K562 (cell line): Measurements from ENCODE around the gene SCTR. TPM values are rescaled to one million over a fixed set of nuclear protein-coding genes. Genes with fewer than 3 reads are reported as not detected.

Source experiments
- ATAC-seq: fragments of 200-7000 bp; cut with Tn5 transposase; 3 replicates; pipeline ENCODE4 v1.9.1; 2020; ENCODE audit warnings: moderate library complexity
- BruUV-seq: library from RNA; stranded (reverse); fragments of 400-500 nt; replicated peaks from 2 replicates; lab custom pipeline; 2021; lab: Mats Ljungman, UMichigan
- CTCF ChIA-PET: fragments of 300-600 bp; formaldehyde crosslinking; extraction: SDS; loops from one replicate; lab custom pipeline; 2021; ENCODE audit warnings: low intra/inter-chr PET ratio; lab: Yijun Ruan, JAX
- POLR2A ChIA-PET: fragments of 300-600, 350-650 bp; sonication (Branson Sonifier 250); formaldehyde crosslinking; extraction: SDS; loops from one replicate; lab custom pipeline; 2021; ENCODE audit warnings: antibody characterized with exemption, inconsistent platforms; lab: Yijun Ruan, JAX
- DNase-seq, 4 experiments: peaks; one replicate each; pipeline versions ENCODE4 v3.0.0 to v3.0.0-alpha.2; 2011 to 2018; ENCODE audit warnings: low spot score in 3 of 4, mixed read lengths in 3 of 4; ENCODE audit errors: extremely low read depth in 1 of 4
- FAIRE-seq: peaks from 2 replicates; lab custom pipeline; 2011; peaks lifted over from hg19 to GRCh38; lab: Jason Lieb, UNC
- H2AFZ ChIP-seq: 2 replicates; pipeline ENCODE4 v1.6.0; 2011; ENCODE audit warnings: low read depth, low read length, control low read depth, inconsistent platforms
- H3K27ac ChIP-seq: fragments of 200-600 bp; 3 replicates; pipeline ENCODE4 v1.8.0; 2011; ENCODE audit warnings: low read depth, mild to moderate bottlenecking, control low read depth, inconsistent platforms, low read length, moderate library complexity, mixed read lengths; ENCODE audit errors: extremely low read depth
- H3K27me3 ChIP-seq, 2 experiments: fragments of 300-600 bp in 1 of 2; 2 replicates in 1 of 2; 3 replicates in 1 of 2; pipeline versions ENCODE4 v1.6.0 to v1.8.0; 2011; ENCODE audit warnings: inconsistent platforms in 2 of 2, low read length in 2 of 2, mild to moderate bottlenecking in 1 of 2, mixed read lengths in 1 of 2, moderate library complexity in 1 of 2; ENCODE audit not compliant: control insufficient read depth in 2 of 2, insufficient read depth in 2 of 2
- H3K36me3 ChIP-seq: fragments of 300-600 bp; 3 replicates; pipeline ENCODE4 v1.8.0; 2011; ENCODE audit warnings: mild to moderate bottlenecking, low read length, inconsistent platforms; ENCODE audit not compliant: control insufficient read depth, insufficient read depth
- H3K4me1 ChIP-seq, 2 experiments: fragments of 200-600 bp in 1 of 2; replicated peaks in 1 of 2; 2 replicates in 1 of 2; 3 replicates in 1 of 2; pipeline versions ENCODE4 v1.5.1 to v1.8.0; 2011; ENCODE audit warnings: inconsistent platforms in 2 of 2, low read length in 2 of 2, mild to moderate bottlenecking in 1 of 2, mixed read lengths in 1 of 2, moderate library complexity in 1 of 2; ENCODE audit not compliant: control insufficient read depth in 2 of 2, insufficient read depth in 2 of 2
- H3K4me2 ChIP-seq: 2 replicates; pipeline ENCODE4 v1.6.1; 2011; ENCODE audit warnings: low read length, control low read depth, inconsistent platforms, mixed read lengths; ENCODE audit not compliant: insufficient read depth
- H3K4me3 ChIP-seq: fragments of 200-600 bp; sonication (generic), shearing (Covaris generic); 2 replicates; pipeline ENCODE4 v1.5.1; 2016; ENCODE audit warnings: control low read depth, inconsistent platforms
- H3K79me2 ChIP-seq: fragments of 200-600 bp; 3 replicates; pipeline ENCODE4 v1.8.0; 2011; ENCODE audit warnings: low read length, inconsistent platforms; ENCODE audit not compliant: control insufficient read depth, insufficient read depth
- H3K9ac ChIP-seq, 2 experiments: 2 replicates each; pipeline versions ENCODE4 v1.6.0 to v1.6.1; 2011; ENCODE audit warnings: low read depth in 2 of 2, low read length in 2 of 2, control low read depth in 1 of 2, inconsistent platforms in 1 of 2, mild to moderate bottlenecking in 1 of 2, mixed read lengths in 1 of 2; ENCODE audit not compliant: insufficient read depth in 1 of 2
- H3K9me1 ChIP-seq: one replicate; pipeline ENCODE4 v1.6.0; 2011; ENCODE audit warnings: inconsistent platforms, mild to moderate bottlenecking, low read length, moderate library complexity; ENCODE audit not compliant: control insufficient read depth, insufficient read depth
- H3K9me3 ChIP-seq: replicated peaks from 2 replicates; pipeline ENCODE4 v1.5.1; 2011; ENCODE audit warnings: low read depth, low read length, inconsistent platforms; ENCODE audit not compliant: control insufficient read depth, insufficient read depth
- H4K20me1 ChIP-seq: replicated peaks from 2 replicates; pipeline ENCODE4 v1.6.1; 2011; ENCODE audit warnings: low read length, inconsistent platforms, mixed read lengths; ENCODE audit not compliant: control insufficient read depth, insufficient read depth
- HMG20A ChIP-seq: fragments of 450-650 bp; formaldehyde crosslinking; conservative IDR thresholded peaks from 2 replicates; pipeline ENCODE4 v1.4.0; 2020; ENCODE audit warnings: mild to moderate bottlenecking, mixed read lengths
- MEF2D ChIP-seq: conservative IDR thresholded peaks from 2 replicates; pipeline ENCODE4 v1.6.1; 2016; ENCODE audit warnings: low read depth, missing genetic modification characterization, missing compliant biosample characterization
- STAT5B ChIP-seq: fragments of 250-450 bp; sonication (Bioruptor Pico); IDR thresholded peaks from 2 replicates; pipeline ENCODE4 v1.8.0; 2021; ENCODE audit warnings: mild to moderate bottlenecking, inconsistent platforms
- ZFP36 ChIP-seq: fragments of 150-350 bp; IDR thresholded peaks from 2 replicates; pipeline ENCODE4 v1.6.1; 2018; ENCODE audit warnings: low read length, low read depth; ENCODE audit not compliant: partially characterized antibody
- ZNF165 ChIP-seq: fragments of 250-450 bp; sonication (Bioruptor Pico); IDR thresholded peaks from 2 replicates; pipeline ENCODE4 v1.4.0; 2020; ENCODE audit warnings: borderline replicate concordance
- ZNF79 ChIP-seq: fragments of 250-450 bp; sonication (Bioruptor Pico); IDR thresholded peaks from 2 replicates; pipeline ENCODE4 v1.4.0; 2020; ENCODE audit warnings: low read depth, mild to moderate bottlenecking, moderate library complexity
- WGBS: fragments of 100-300 bp; shearing (Covaris generic); methylation state at CpG from one replicate; pipeline ENCODE4 v1.1.6; 2016; ENCODE audit warnings: low coverage, mixed read lengths; ENCODE audit not compliant: insufficient coverage; ENCODE audit errors: missing lambda C conversion rate; 5-methylcytosine and 5-hydroxymethylcytosine counted together
- in situ Hi-C: fragments of 300-500 bp; cut with MboI; formaldehyde crosslinking; loops from 4 replicates; pipeline ENCODE4 v1.15.0; 2018; ENCODE audit warnings: inconsistent platforms, mixed read lengths
- intact Hi-C: fragments of 100-400 bp; cut with micrococcal nuclease; formaldehyde crosslinking; loops from 2 replicates; pipeline ENCODE4 v1.14.2; 2022
- polyA plus RNA-seq, 8 experiments: library from polyadenylated mRNA; depleted of rRNA in 4 of 8; stranded (reverse) in 5 of 8; unstranded in 3 of 8; fragments of >200 nt; fragmentation: Nextera tagmentation in 2 of 8; fragmentation: Illumina TruSeq in 1 of 8; extraction: Ambion mirVana in 2 of 8; extraction: Trizol in 1 of 8; gene quantifications; 2 replicates each; pipeline versions ENCODE4 v1.2.1 to v1.2.3, GENCODE V29; 2011 to 2014; ENCODE audit warnings: inconsistent platforms in 1 of 8, missing spikeins in 1 of 8
- total RNA-seq, 7 experiments: library from RNA; depleted of rRNA in 6 of 7; stranded (reverse); fragments of >200 nt in 6 of 7; fragmentation: Illumina TruSeq in 2 of 7; extraction: Trizol in 2 of 7; gene quantifications; 2 replicates each; pipeline versions ENCODE4 v1.2.1 to v1.2.3, GENCODE V29; 2011 to 2021; ENCODE audit warnings: low replicate concordance in 1 of 7
- TF ChIP-seq, protein P1 (sequence below): sonication (generic); formaldehyde crosslinking; IDR thresholded peaks from 2 replicates; pipeline ENCODE4 v1.8.0; 2022; ENCODE audit warnings: mild to moderate bottlenecking, missing genetic modification reagents

Gene SCTR
- total and polyA plus RNA-seq, 9 of the 15 experiments (the other 6 are each of a cell fraction or from before 2014, with no cell fraction given) = not detected

GRCh38 chr2:119421304-119421703 lies 103.0 kb downstream of the SCTR start:
- H3K9me3 ChIP-seq = no peaks in the 10 kb centered on the region
- in situ Hi-C loops (no loop called here), intact Hi-C loops (no loop called here)
- DNase-seq (no peak), FAIRE-seq (no peak), ATAC-seq (no peak)
- no peaks in the 10 kb centered on the region for H3K36me3 ChIP-seq
- H3K9ac ChIP-seq = no peak overlapping the region
- no peak overlapping the region for H2AFZ ChIP-seq
- no peaks in the 10 kb centered on the region for H3K79me2 ChIP-seq
- H3K4me2 ChIP-seq = no peak overlapping the region
- H3K4me1 ChIP-seq = no peaks in the 10 kb centered on the region
- ChIA-PET CTCF (no interaction called here), POLR2A (no interaction called here)
- H4K20me1 ChIP-seq = no peaks in the 10 kb centered on the region
- no peak overlapping the region for H3K27ac ChIP-seq
- H3K4me3 ChIP-seq = no peak overlapping the region
- 8% methylated on average over 1 of the region's 1 CpG for WGBS
- H3K9me1 ChIP-seq = no peaks in the 10 kb centered on the region
- TF ChIP-seq ZFP36 (peak; percentile 69), ZNF79 (CRISPR knock-in tag) (no peak)
- peaks cover 14 to 26% of the 10 kb centered on the region in 2 experiments; a peak in 4 of 5 replicates for H3K27me3 ChIP-seq
- BruUV-seq = no TSS peak

DNA sequence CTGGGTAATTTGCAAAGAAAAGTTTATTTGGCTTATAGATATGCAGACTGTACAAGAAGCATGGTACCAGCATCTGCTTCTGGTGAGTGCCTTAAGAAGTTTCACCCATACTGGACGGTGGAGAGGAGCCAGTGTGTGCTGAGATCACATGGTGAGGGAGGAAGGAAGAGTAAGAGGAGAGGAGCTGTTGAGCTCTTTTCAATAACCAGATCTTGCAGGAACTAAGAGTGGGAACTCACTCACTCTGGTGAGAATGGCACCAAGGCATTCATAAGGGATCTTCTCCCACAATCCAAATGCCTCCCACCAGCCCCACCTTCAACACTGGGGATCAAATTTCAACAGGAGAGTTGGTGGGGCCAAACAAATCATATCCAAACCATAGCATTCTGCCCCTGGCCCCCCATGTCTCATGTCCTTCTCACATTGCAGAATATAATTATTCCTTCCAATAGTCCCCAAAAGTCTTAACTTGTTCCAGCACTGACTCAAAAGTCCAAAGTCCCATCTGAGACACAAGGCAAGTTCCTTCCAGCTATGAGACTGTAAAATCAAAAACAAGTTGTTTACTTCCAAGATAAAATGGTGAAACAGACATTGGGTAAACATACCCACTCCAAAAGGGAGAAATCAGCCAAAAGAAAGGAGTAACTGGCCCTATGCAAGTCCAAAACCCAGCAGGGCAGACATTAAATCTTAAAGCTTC lies 104.3 kb downstream of the SCTR start:
- no peak for FAIRE-seq
- POLR2A ChIA-PET = interaction anchor here (0.7 kb wide), 2 partner anchors 15 to 151 kb away, joined by 3 to 4 read pairs; no protein-coding TSS in a partner anchor
- TF ChIP-seq ZNF165 (CRISPR knock-in tag) (no peak), STAT5B (no peak), HMG20A (CRISPR knock-in tag) (no peak), MEF2D (tag) (no peak)
- TF ChIP-seq, protein P1, sequence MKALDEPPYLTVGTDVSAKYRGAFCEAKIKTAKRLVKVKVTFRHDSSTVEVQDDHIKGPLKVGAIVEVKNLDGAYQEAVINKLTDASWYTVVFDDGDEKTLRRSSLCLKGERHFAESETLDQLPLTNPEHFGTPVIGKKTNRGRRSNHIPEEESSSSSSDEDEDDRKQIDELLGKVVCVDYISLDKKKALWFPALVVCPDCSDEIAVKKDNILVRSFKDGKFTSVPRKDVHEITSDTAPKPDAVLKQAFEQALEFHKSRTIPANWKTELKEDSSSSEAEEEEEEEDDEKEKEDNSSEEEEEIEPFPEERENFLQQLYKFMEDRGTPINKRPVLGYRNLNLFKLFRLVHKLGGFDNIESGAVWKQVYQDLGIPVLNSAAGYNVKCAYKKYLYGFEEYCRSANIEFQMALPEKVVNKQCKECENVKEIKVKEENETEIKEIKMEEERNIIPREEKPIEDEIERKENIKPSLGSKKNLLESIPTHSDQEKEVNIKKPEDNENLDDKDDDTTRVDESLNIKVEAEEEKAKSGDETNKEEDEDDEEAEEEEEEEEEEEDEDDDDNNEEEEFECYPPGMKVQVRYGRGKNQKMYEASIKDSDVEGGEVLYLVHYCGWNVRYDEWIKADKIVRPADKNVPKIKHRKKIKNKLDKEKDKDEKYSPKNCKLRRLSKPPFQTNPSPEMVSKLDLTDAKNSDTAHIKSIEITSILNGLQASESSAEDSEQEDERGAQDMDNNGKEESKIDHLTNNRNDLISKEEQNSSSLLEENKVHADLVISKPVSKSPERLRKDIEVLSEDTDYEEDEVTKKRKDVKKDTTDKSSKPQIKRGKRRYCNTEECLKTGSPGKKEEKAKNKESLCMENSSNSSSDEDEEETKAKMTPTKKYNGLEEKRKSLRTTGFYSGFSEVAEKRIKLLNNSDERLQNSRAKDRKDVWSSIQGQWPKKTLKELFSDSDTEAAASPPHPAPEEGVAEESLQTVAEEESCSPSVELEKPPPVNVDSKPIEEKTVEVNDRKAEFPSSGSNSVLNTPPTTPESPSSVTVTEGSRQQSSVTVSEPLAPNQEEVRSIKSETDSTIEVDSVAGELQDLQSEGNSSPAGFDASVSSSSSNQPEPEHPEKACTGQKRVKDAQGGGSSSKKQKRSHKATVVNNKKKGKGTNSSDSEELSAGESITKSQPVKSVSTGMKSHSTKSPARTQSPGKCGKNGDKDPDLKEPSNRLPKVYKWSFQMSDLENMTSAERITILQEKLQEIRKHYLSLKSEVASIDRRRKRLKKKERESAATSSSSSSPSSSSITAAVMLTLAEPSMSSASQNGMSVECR (CRISPR knock-in tag) = no peak

More for the DNA sequence above, 104.3 kb downstream of the SCTR start:
- Histone ChIP-seq H2AFZ (no peak overlapping the region), H3K36me3 (no peaks in the 10 kb centered on the region), H3K4me1 (no peaks in the 10 kb centered on the region), H3K9me1 (no peaks in the 10 kb centered on the region), H3K4me2 (no peak overlapping the region), H3K27ac (no peak overlapping the region), H3K4me3 (no peak overlapping the region), H3K27me3 (peaks cover 7 to 21% of the 10 kb centered on the region in 2 experiments; a peak in 4 of 5 replicates), H3K79me2 (no peaks in the 10 kb centered on the region), H3K9me3 (no peaks in the 10 kb centered on the region), H4K20me1 (no peaks in the 10 kb centered on the region), H3K9ac (no peak overlapping the region)
- ATAC-seq (no peak), DNase-seq (no peak)
- 0% methylated on average over 1 of the region's 1 CpG for WGBS
- in situ Hi-C loops = no loop called here
- BruUV-seq = no TSS peak
- CTCF ChIA-PET = interaction anchor here (0.5 kb wide), 1 partner anchor 10 kb away, joined by 3 read pairs; no protein-coding TSS in a partner anchor
- intact Hi-C loops = no loop called here
